SK-N-SH (cell line): ENCODE measurements around the gene ZNF674.

ENCODE experiments used
- CTCF ChIP-seq: fragments of 200-600 bp; sonication (generic); IDR thresholded peaks from 2 replicates; pipeline ENCODE4 v1.6.1; 2017; ENCODE audit warnings: antibody characterized with exemption, mild to moderate bottlenecking, moderate library complexity
- TAF1 ChIP-seq: IDR thresholded peaks from 2 replicates; pipeline ENCODE4 v1.6.1; 2012; ENCODE audit warnings: low read depth, mild to moderate bottlenecking, low read length, moderate library complexity, borderline replicate concordance
- YY1 ChIP-seq: IDR thresholded peaks from 2 replicates; pipeline ENCODE4 v1.4.0; 2012; ENCODE audit warnings: low read depth, mild to moderate bottlenecking

GRCh38 chrX:46572340-46572936 lies 27.2 kb upstream of the ZNF674 start:
- TF ChIP-seq TAF1 (no peak), CTCF (no peak; the same call in 1 of the 2 replicates), YY1 (no peak)
